HG03175 (cell line): ENCODE results near the gene ARVCF.

Experiments
- ATAC-seq: cut with Tn5 transposase; IDR thresholded peaks from one replicate; pipeline ENCODE4 v1.9.1; 2021; ENCODE audit warnings: mild to moderate bottlenecking, moderate library complexity; ENCODE audit not compliant: unreplicated experiment

The ARVCF gene

GRCh38 chr22:19964701-19965386 lies 51.8 kb downstream of the ARVCF start:
- no peak for ATAC-seq

GRCh38 chr22:19963863-19964642 lies 52.6 kb downstream of the ARVCF start:
- ATAC-seq: no peak

DNA sequence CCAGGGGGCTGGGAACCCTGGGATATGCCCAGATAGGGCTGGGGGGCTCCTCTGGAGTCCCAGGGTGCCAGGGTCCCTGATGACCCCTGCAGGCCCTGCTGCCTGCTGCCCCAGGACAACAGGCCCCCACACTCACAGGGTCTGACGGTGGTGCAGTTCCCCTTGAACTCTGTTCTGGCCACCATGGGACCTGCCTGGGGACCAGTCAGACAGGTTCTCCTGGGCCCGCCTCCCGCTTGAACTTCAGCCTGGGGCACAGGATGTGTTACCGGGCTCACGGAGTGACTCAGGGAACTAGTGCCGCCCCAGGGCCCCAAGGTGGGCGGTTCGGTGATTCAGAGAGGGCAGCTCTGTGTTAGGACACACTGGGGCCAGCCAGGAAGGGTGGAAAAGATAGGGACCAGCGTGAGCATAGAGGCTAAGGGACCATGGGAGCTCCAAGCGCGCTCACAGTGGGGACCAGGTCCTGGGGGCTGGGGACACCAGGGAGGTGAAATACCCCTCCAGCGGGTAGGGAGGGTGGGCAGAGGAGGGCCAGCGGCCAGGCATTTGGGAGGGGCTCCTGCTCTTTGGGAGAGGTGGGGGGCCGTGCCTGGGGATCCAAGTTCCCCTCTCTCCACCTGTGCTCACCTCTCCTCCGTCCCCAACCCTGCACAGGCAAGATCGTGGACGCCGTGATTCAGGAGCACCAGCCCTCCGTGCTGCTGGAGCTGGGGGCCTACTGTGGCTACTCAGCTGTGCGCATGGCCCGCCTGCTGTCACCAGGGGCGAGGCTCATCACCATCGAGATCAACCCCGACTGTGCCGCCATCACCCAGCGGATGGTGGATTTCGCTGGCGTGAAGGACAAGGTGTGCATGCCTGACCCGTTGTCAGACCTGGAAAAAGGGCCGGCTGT lies 53.5 kb downstream of the ARVCF start:
- no peak for ATAC-seq

DNA sequence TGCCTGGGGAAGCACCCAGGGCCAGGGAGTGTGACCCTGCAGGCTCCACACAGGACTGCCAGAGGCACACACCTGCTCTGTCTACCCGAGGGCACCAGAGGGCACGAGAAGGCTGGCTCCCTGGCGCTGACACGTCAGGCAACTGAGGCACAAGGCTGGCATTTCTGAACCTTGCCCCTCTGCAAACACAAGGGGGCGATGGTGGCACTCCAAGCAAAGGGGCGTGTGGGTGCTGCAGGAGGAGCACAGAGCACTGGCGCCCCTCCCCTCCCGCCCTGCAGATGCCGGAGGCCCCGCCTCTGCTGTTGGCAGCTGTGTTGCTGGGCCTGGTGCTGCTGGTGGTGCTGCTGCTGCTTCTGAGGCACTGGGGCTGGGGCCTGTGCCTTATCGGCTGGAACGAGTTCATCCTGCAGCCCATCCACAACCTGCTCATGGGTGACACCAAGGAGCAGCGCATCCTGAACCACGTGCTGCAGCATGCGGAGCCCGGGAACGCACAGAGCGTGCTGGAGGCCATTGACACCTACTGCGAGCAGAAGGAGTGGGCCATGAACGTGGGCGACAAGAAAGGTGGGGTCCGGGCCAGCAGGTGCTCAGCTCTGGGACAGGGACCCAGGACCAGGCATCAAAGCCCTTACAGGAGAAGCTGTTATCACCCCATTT lies 54.2 kb downstream of the ARVCF start:
- no peak for ATAC-seq

DNA sequence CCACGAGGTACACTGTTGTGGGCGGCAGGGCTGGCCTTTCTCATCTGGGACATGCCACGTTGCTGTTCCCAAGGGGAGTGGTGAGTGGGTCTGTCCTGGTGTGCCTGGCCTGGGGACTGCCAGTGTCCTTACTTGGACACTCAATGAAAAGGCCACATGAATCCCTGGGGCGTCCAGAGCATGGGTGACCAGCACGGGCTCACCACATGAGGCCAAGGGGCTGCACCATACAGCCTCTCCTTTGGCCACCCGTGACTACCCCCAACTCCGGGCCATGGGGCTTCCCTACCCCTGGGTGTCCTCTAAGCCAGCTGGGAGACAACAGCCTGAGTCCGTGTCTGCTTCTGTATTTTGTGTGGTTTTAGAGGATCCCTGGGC lies 54.8 kb downstream of the ARVCF start:
- ATAC-seq: no peak

DNA sequence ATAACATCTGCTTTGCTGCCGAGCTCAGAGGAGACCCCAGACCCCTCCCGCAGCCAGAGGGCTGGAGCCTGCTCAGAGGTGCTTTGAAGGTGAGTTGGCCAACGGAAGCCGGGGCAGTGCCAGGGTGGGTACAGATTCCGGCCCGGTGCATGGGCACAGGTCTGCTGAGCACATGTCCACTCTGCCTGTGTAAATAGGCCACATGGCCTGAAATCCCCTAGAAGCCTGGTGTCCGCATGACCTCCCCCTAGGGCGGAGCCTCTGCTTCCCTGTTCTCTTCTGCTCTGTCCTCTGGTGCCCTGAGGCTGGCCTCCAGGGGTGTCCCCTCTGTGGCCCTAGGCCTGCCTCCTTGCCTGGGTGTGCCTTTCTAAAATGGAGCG lies 55.4 kb downstream of the ARVCF start:
- no peak for ATAC-seq

DNA sequence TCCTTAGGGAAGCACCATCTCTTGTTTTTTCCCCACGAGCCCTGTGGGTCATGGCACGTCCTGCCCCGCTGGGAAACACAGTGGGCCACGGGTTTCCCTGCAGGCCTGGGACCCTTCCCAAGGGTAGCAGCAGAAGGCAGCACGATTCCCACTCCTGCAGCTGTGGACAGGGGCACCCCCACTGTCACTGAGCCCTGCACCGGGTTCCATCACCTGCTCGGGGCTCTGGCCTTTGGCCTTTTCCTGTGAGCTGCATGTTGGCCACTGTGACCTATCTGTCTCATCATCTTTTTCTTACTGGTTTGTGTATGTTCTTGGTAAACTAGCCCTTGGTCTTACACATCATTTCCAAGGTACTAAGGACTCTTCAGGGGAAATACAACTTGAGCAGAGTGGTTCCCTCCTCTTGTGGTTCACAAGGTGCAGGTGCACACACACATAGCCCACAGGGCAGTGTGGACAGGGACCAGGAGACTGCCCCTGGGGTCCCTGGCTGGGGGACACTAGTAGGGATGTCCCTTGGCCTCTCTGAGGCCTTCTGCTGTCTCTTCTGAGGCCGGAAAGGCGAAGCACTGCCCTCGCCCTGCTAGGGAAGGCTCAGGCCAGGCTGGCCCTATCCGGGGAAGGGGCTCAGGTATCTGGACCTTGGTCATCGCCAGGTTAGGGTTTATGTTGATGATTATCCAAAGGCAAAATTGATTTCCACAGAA lies 56.0 kb downstream of the ARVCF start:
- ATAC-seq: no peak

DNA sequence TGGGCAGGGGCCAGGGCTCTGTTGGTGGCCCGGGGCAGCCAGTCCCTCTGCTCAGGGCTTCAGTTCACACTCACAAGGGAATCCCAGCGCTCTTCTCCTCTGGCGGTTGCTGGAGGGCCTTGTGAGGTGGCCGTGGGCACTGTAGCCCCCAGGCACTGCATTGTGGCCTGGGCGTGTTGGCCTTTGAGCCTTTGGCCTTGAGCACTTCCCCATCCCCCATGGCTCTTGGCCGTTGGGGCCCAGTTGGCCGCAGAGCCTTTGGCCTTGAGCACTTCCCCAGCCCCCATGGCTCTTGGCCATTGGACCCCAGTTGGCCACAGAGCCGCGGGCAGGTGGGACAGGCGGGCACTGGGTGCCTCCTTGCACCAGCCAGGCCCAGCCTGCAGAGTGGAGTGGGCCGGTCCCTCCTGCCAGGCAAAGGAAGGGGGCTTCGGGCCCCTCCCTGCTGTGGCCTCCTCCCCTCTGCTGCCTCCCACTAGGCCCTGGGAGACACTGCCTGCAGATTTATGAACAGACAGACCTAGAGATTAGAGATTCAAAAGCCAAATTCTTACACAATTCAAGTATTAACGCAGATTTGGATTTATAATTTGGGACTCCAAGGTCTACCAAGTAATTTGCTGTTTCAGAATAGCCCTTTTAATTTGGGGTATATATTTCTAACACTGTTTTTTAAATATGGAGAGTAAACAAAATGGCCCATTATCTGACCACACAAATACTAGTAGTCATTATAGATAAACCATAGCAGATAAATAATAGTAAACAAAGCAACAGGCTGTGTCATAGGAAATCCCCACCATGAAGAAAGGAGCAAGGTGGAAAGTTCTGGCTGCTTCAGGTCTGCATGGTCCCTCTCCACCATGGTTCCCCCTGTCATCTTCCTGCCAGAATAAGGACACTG lies 56.8 kb downstream of the ARVCF start:
- no peak for ATAC-seq

GRCh38 chr22:19959043-19959586 lies 57.5 kb downstream of the ARVCF start:
- ATAC-seq: no peak

DNA sequence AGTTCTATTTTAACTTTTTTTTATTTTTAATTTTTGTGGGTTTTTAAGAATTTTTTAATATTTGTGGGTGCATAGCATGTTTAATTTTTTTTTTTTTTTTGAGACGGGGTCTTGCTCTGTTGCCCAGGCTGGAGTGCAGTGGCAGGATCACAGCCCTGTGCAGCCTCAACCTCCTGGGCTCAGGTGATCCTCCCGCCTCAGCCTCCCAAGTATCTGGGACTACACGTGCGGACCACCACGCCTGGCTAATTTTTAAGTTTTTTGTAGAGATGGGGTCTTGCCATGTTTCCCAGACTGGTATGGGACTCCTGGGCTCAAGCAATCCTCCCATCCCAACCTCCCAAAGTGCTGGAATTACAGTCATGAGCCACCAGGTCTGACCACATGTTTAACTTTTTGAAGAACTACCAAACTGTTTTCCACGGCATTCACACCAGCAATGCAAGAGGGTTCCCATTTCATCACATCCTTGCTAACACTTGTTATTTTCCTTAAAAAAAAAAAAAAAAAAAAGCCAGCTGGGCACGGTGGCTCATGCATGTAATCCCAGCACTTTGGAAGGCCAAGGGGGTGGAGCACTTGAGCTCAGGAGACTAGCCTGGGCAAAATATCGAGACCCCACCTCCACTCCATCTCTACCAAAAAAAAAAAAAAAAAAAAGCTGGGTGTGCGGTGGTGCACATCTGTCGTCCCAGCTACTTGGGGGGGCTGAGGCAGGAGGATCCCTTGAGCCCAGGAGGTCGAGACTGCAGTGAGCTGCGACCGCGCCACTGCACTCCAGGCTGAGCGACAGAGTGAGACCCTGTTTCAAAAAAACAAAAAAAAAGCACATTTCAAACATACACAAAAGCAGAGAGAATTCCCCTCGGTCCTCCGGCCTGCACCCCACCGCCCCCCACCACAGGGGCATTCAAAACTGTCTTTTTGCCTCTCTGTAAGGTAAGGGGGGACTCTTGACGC lies 58.3 kb downstream of the ARVCF start:
- no peak for ATAC-seq

DNA sequence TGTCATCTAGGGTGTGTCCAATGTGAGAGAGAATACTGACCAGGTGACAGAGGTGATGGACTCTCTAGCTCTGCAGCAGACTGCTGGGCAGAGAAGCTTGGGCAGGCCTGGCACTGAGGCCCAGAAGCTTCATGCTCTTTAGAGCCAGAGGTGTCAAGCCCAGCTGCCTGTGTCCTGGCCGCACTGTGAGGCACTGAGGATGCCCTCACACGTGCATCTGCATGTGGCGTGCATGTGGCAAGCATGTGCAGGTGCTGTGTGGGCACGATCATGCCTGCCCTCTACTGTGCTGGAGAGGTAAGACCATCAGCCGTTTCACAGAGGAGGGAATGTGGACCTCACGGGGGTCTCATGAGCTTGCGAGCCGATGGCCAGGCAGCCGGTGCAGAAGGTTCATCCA lies 59.2 kb downstream of the ARVCF start:
- no peak for ATAC-seq

DNA sequence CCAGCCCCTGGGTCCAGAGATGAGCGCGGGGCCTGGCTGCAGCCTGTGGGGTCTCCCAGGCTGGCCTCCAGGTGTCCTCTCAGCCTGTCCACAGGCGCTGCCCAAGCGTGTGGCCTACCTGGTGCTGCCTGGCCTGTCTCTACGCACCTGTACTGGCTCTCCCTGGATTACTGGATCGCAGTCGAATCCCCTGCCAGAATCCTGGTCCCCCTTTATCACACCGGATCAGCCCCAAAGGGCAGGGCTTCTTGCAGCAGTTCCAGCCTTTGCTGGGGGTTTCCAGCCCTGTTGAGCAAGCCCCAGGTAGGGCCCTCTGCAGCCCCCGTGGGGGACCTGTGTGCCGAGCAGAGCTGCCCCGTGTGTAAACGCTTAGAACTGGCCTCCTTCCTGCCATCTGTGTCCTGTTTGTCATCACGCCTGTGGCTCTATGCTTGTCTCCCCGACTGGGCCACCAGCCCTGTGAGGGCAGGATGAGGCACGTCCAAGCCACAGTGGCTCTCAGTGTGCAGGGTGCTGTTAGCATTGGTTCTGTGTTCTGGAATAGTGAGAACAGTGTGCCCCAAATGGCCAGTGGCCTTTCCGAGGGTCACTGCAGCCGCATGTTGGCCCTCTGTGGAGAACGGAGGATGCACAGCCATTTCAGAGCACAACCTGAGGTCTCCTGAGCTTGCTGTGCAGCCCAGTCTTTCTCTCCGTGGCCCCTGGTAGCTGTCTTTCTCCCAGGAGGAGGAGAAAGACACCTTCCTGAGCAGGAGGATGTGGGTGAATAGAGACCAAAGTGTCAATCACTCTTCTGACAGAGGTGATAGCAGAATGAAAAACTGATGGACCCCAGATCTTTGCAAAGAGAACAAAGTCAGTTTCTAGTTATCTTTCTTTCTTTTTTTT lies 61.1 kb downstream of the ARVCF start:
- no peak for ATAC-seq

- no peak for ATAC-seq
These were observed 65.3 kb downstream of the ARVCF start for GRCh38 chr22:19951346-19951745.

DNA sequence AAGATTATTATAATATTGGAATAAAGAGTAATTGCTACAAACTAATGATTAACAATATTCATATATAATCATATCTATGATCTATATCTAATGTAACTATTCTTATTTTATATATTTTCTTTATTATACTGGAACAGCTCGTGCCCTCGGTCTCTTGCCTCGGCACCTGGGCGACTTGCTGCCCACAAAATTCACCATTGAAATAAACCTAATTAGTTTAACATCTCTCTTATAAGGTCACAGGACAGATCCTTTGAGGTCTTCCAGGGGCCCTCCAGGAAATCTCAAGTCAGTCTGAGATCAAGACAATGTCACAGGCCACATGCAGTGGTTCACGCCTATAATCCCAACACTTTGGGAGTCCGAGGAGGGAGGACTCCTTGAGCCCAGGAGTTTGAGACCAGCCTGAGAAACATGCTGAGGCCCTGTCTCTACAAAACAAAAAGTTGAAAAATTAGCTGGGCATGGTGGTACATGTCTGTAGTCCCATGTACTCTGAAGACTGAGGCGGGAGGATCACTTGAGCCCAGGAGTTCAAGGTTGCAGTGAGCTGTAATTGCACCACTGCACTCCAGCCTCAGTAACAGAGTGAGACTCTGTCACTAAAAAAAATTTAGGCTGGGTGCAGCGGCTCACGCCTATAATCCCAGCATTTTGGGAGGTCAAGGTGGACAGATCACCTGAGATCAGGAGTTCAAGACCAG lies 68.4 kb downstream of the ARVCF start:
- no peak for ATAC-seq

GRCh38 chr22:19943082-19944026 lies 73.3 kb downstream of the ARVCF start:
- ATAC-seq: no peak
